HepG2 (cell line): ENCODE measurements around the gene TSPYL1. TPM values are rescaled to one million over a fixed set of nuclear protein-coding genes. Genes with fewer than 3 reads are reported as not detected.

Source experiments
- ADNP ChIP-seq: sonication (generic); formaldehyde crosslinking; IDR thresholded peaks from 2 replicates; pipeline ENCODE4 v1.4.0; 2020; ENCODE audit warnings: missing genetic modification reagents
- ETV6 ChIP-seq: sonication (generic); formaldehyde crosslinking; conservative IDR thresholded peaks from 2 replicates; pipeline ENCODE4 v1.4.0; 2020; ENCODE audit warnings: missing genetic modification reagents
- HHEX ChIP-seq: IDR thresholded peaks from 2 replicates; pipeline ENCODE4 v1.6.1; 2016; ENCODE audit warnings: control low read depth
- JARID2 ChIP-seq: sonication (generic); formaldehyde crosslinking; IDR thresholded peaks from 2 replicates; pipeline ENCODE4 v1.8.1; 2023; ENCODE audit warnings: missing genetic modification reagents, inconsistent platforms; ENCODE audit not compliant: insufficient replicate concordance
- MED8 ChIP-seq: sonication (generic); formaldehyde crosslinking; IDR thresholded peaks from 2 replicates; pipeline ENCODE4 v1.8.1; 2023; ENCODE audit warnings: mild to moderate bottlenecking, missing genetic modification reagents; ENCODE audit not compliant: insufficient replicate concordance
- SATB2 ChIP-seq: sonication (generic); formaldehyde crosslinking; IDR thresholded peaks from 2 replicates; pipeline ENCODE4 v1.5.0; 2020; ENCODE audit warnings: missing genetic modification reagents
- SMYD3 ChIP-seq: sonication (generic); formaldehyde crosslinking; IDR thresholded peaks from 2 replicates; pipeline ENCODE4 v1.8.1; 2023; ENCODE audit warnings: mild to moderate bottlenecking, missing genetic modification reagents
- ZBTB25 ChIP-seq: IDR thresholded peaks from 2 replicates; pipeline ENCODE4 v1.6.1; 2018; ENCODE audit warnings: missing genetic modification reagents
- ZBTB42 ChIP-seq: sonication (generic); formaldehyde crosslinking; IDR thresholded peaks from 2 replicates; pipeline ENCODE4 v1.5.0; 2020; ENCODE audit warnings: mild to moderate bottlenecking, missing genetic modification reagents
- ZFY ChIP-seq: sonication (generic); formaldehyde crosslinking; IDR thresholded peaks from 2 replicates; pipeline ENCODE4 v1.4.0; 2020; ENCODE audit warnings: missing genetic modification reagents
- ZIK1 ChIP-seq: sonication (generic); formaldehyde crosslinking; IDR thresholded peaks from 2 replicates; pipeline ENCODE4 v1.5.0; 2020; ENCODE audit warnings: mild to moderate bottlenecking, low read depth, missing genetic modification reagents, borderline replicate concordance
- ZNF17 ChIP-seq: sonication (generic); formaldehyde crosslinking; IDR thresholded peaks from 2 replicates; pipeline ENCODE4 v1.5.0; 2020; ENCODE audit warnings: mild to moderate bottlenecking, missing genetic modification reagents
- ZNF235 ChIP-seq: sonication (generic); formaldehyde crosslinking; IDR thresholded peaks from 2 replicates; pipeline ENCODE4 v1.8.1; 2023; ENCODE audit warnings: mild to moderate bottlenecking, missing genetic modification reagents, borderline replicate concordance
- ZNF382 ChIP-seq: sonication (generic); formaldehyde crosslinking; IDR thresholded peaks from 2 replicates; pipeline ENCODE4 v1.5.0; 2020; ENCODE audit warnings: missing genetic modification reagents, mild to moderate bottlenecking, borderline replicate concordance
- ZNF451 ChIP-seq: sonication (generic); formaldehyde crosslinking; IDR thresholded peaks from 2 replicates; pipeline ENCODE4 v1.5.0; 2020; ENCODE audit warnings: mild to moderate bottlenecking, missing genetic modification reagents
- polyA plus RNA-seq, 8 experiments: library from polyadenylated mRNA; depleted of rRNA in 3 of 8; stranded (reverse) in 7 of 8; unstranded in 1 of 8; fragments of >200 nt; fragmentation: Illumina TruSeq in 4 of 8; extraction: Trizol in 4 of 8; gene quantifications; 2 replicates each; pipeline versions ENCODE4 v1.2.1 to v1.2.3, GENCODE V29; 2011 to 2016; ENCODE audit warnings: low read depth in 4 of 8, missing spikeins in 1 of 8, mixed read lengths in 1 of 8; ENCODE audit not compliant: insufficient read depth in 1 of 8
- total RNA-seq, 5 experiments: library from RNA; depleted of rRNA; stranded (reverse); fragments of >200 nt; fragmentation: Illumina TruSeq; extraction: Trizol; gene quantifications; 2 replicates each; pipeline ENCODE4 v1.2.3, GENCODE V29; 2016; ENCODE audit warnings: low read depth in 1 of 5
- TF ChIP-seq, protein P1 (sequence below): sonication (generic); formaldehyde crosslinking; IDR thresholded peaks from 2 replicates; pipeline ENCODE4 v1.4.0; 2020; ENCODE audit warnings: missing genetic modification reagents, borderline replicate concordance
- TF ChIP-seq, protein P2 (sequence below): sonication (generic); formaldehyde crosslinking; IDR thresholded peaks from 2 replicates; pipeline ENCODE4 v1.4.0; 2020; ENCODE audit warnings: missing genetic modification reagents, mild to moderate bottlenecking, borderline replicate concordance
- TF ChIP-seq, protein P3 (sequence below): sonication (generic); formaldehyde crosslinking; conservative IDR thresholded peaks from 2 replicates; pipeline ENCODE4 v1.8.0; 2022; ENCODE audit warnings: missing genetic modification reagents

TSPYL1 gene
- total and polyA plus RNA-seq, 2 of the 13 experiments (the other 11 are each of a cell fraction or from before 2014, with no cell fraction given) = 28.3 to 93.0 TPM

- TF ChIP-seq SATB2 (CRISPR knock-in tag) = no peak
- no peak for TF ChIP-seq MED8 (CRISPR knock-in tag)
- TF ChIP-seq, protein P1, sequence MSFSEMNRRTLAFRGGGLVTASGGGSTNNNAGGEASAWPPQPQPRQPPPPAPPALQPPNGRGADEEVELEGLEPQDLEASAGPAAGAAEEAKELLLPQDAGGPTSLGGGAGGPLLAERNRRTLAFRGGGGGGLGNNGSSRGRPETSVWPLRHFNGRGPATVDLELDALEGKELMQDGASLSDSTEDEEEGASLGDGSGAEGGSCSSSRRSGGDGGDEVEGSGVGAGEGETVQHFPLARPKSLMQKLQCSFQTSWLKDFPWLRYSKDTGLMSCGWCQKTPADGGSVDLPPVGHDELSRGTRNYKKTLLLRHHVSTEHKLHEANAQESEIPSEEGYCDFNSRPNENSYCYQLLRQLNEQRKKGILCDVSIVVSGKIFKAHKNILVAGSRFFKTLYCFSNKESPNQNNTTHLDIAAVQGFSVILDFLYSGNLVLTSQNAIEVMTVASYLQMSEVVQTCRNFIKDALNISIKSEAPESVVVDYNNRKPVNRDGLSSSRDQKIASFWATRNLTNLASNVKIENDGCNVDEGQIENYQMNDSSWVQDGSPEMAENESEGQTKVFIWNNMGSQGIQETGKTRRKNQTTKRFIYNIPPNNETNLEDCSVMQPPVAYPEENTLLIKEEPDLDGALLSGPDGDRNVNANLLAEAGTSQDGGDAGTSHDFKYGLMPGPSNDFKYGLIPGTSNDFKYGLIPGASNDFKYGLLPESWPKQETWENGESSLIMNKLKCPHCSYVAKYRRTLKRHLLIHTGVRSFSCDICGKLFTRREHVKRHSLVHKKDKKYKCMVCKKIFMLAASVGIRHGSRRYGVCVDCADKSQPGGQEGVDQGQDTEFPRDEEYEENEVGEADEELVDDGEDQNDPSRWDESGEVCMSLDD = no peak
- TF ChIP-seq ZFY (CRISPR knock-in tag) = peak; percentile 79
- TF ChIP-seq ADNP (CRISPR knock-in tag) = no peak
- TF ChIP-seq ETV6 = peak; percentile 81; the same call in 1 of the 2 replicates
- no peak for TF ChIP-seq HHEX
- TF ChIP-seq, protein P2, sequence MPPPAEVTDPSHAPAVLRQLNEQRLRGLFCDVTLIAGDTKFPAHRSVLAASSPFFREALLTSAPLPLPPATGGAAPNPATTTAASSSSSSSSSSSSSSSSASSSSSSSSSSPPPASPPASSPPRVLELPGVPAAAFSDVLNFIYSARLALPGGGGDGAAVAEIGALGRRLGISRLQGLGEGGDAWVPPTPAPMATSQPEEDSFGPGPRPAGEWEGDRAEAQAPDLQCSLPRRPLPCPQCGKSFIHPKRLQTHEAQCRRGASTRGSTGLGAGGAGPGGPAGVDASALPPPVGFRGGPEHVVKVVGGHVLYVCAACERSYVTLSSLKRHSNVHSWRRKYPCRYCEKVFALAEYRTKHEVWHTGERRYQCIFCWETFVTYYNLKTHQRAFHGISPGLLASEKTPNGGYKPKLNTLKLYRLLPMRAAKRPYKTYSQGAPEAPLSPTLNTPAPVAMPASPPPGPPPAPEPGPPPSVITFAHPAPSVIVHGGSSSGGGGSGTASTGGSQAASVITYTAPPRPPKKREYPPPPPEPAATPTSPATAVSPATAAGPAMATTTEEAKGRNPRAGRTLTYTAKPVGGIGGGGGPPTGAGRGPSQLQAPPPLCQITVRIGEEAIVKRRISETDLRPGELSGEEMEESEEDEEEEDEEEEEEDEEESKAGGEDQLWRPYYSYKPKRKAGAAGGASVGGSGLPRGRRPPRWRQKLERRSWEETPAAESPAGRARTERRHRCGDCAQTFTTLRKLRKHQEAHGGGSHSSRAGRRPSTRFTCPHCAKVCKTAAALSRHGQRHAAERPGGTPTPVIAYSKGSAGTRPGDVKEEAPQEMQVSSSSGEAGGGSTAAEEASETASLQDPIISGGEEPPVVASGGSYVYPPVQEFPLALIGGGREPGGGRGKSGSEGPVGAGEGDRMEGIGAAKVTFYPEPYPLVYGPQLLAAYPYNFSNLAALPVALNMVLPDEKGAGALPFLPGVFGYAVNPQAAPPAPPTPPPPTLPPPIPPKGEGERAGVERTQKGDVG (CRISPR knock-in tag) = 0 out of 2 replicates have a peak, but pooled peaks have one; percentile 50
- TF ChIP-seq ZIK1 = no peak
- peak; percentile 82; the same call in 1 of the 2 replicates for TF ChIP-seq SMYD3
- TF ChIP-seq ZNF382 (CRISPR knock-in tag) = no peak
- TF ChIP-seq, protein P3, sequence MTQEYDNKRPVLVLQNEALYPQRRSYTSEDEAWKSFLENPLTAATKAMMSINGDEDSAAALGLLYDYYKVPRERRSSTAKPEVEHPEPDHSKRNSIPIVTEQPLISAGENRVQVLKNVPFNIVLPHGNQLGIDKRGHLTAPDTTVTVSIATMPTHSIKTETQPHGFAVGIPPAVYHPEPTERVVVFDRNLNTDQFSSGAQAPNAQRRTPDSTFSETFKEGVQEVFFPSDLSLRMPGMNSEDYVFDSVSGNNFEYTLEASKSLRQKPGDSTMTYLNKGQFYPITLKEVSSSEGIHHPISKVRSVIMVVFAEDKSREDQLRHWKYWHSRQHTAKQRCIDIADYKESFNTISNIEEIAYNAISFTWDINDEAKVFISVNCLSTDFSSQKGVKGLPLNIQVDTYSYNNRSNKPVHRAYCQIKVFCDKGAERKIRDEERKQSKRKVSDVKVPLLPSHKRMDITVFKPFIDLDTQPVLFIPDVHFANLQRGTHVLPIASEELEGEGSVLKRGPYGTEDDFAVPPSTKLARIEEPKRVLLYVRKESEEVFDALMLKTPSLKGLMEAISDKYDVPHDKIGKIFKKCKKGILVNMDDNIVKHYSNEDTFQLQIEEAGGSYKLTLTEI = no peak
- TF ChIP-seq ZNF235 = peak; percentile 89; the same call in 1 of the 2 replicates
- TF ChIP-seq JARID2 (CRISPR knock-in tag) = no peak
- 0 out of 2 replicates have a peak, but pooled peaks have one; percentile 63 for TF ChIP-seq ZBTB42 (CRISPR knock-in tag)
- no peak for TF ChIP-seq ZNF17
- TF ChIP-seq ZBTB25 (CRISPR knock-in tag) = no peak; the same call in 1 of the 2 replicates
- peak; percentile 28; the same call in 1 of the 2 replicates for TF ChIP-seq ZNF451 (CRISPR knock-in tag)
These were observed 26.0 kb downstream of the TSPYL1 start, which contains the start of gene TSPYL4 (continued) for GRCh38 chr6:116253505-116254296.
